ENCODE data around the gene SHCBP1. TPM values are rescaled to one million over a fixed set of nuclear protein-coding genes. Genes with fewer than 3 reads are reported as not detected.

SHCBP1 gene
- total and polyA plus RNA-seq, 9 donors: 0.24 to 3.6 (median 0.56) TPM

DNA sequence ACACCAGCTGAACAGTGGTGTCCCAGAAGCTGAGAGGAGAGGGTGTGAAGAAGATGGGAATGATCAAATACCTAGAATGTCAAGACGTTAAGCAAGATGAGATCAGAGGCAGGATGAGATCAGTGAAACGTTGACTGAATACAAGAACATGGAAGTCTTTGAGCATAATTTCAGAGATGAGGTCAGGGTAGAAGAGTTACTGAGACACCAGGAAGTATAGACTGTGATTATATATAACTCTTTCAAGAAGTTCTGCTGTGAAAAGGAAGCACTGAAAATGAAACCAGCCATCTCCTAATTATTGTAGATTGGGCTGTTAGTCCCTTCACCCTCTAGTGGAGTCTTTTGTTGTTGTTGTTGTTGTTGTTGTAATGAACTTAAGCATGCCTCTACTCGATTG, 9.1 kb downstream of the SHCBP1 start:
- WGBS, 3 donors: 74 to 79% (median 77%) methylated on average over 3 of the region's 3 CpGs
- intact Hi-C loops (cut with DNase I): no loop called here
- DNase-seq: no peak
- Histone ChIP-seq H3K4me3 (no peak overlapping the region), H3K36me3 (no peaks in the 10 kb centered on the region), H3K4me1 (ENCODE audit: insufficient read depth) (no peaks in the 10 kb centered on the region), H3K27me3 (no peaks in the 10 kb centered on the region), H3K9me3 (no peaks in the 10 kb centered on the region), H3K27ac (no peak overlapping the region)
- TF ChIP-seq EP300 (IDR thresholded peaks at IDR 0.05) (no peak), POLR2A (IDR thresholded peaks at IDR 0.05) (no peak)
- TF ChIP-seq, protein P1, sequence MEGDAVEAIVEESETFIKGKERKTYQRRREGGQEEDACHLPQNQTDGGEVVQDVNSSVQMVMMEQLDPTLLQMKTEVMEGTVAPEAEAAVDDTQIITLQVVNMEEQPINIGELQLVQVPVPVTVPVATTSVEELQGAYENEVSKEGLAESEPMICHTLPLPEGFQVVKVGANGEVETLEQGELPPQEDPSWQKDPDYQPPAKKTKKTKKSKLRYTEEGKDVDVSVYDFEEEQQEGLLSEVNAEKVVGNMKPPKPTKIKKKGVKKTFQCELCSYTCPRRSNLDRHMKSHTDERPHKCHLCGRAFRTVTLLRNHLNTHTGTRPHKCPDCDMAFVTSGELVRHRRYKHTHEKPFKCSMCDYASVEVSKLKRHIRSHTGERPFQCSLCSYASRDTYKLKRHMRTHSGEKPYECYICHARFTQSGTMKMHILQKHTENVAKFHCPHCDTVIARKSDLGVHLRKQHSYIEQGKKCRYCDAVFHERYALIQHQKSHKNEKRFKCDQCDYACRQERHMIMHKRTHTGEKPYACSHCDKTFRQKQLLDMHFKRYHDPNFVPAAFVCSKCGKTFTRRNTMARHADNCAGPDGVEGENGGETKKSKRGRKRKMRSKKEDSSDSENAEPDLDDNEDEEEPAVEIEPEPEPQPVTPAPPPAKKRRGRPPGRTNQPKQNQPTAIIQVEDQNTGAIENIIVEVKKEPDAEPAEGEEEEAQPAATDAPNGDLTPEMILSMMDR (IDR thresholded peaks at IDR 0.05): no peak

DNA sequence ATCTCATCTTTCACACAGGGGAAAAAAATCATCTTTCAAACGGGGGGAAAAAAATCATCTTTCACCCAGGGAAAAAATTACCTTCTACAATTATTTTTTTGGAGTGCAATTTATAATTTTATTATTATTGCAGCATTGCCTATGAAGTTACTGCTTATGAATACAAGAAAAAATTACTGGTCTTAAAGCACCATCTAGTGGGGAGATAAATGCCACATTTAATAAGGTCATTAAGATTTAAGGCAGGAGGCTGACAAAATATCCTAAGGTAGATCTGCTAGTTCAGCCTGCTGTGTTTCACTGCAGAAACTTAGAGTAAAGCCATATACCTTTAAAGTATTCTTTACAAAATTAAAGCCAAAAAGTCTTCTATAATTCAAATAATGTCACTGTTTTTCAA, 13.7 kb downstream of the SHCBP1 start:
- TF ChIP-seq POLR2A (IDR thresholded peaks at IDR 0.05): no peak
- TF ChIP-seq, protein P1 (IDR thresholded peaks at IDR 0.05): peak in 1 of 3 donors; percentile 17
- no peak for DNase-seq
- no peak overlapping the region for H3K27ac ChIP-seq
- H3K9me3 ChIP-seq: no peaks in the 10 kb centered on the region
- no peaks in the 10 kb centered on the region for H3K27me3 ChIP-seq
- no peaks in the 10 kb centered on the region for H3K4me1 ChIP-seq (ENCODE audit: insufficient read depth)
- no peak overlapping the region for H3K4me3 ChIP-seq
- intact Hi-C loops (cut with DNase I): no loop called here
- no peaks in the 10 kb centered on the region for H3K36me3 ChIP-seq
- 54 to 70% (median 57%) methylated on average over 1 of the region's 1 CpG for WGBS, 3 donors

DNA sequence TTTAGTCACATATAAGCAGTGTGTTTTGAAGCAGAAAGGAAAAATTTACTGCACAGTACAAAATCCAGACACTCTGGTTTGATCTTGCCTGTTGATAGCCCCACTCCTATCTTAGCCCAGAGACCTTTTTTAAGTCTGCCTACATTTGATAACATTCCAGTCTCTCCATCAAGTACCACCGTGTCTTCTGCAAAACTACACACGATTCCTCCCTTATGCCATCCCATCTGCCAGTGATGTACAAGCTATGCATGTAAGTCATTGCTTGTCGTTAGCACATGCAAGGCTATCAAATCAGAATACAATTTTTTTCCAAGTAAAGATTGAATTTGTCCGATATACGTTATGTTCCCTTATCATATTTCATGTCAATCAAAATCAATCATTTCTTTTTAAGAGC, 14.9 kb downstream of the SHCBP1 start:
- WGBS, 3 donors: 91 to 92% (median 91%) methylated on average over 5 of the region's 5 CpGs

DNA sequence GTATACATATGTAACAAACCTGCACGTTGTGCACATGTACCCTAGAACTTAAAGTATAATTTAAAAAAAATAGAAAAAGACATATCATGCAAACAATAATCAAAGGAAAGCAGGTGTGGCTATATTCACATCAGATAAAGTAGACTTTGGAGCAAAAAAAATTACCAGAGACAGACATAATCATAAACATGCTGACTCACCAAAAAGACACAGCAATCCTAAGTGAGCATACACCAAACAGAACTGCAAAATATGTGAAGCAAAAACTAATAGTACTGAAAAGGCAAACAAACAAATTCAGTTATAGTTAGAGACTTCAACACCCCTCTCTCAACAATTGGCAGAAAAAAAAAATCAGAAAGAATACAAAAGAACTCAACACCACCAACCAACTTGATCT, 29.9 kb downstream of the SHCBP1 start:
- Histone ChIP-seq H3K9me3 (no peaks in the 10 kb centered on the region), H3K4me1 (ENCODE audit: insufficient read depth) (no peaks in the 10 kb centered on the region), H3K27me3 (no peaks in the 10 kb centered on the region), H3K36me3 (no peaks in the 10 kb centered on the region), H3K4me3 (no peak overlapping the region), H3K27ac (no peak overlapping the region)
- intact Hi-C loops (cut with DNase I): no loop called here
- TF ChIP-seq EP300 (IDR thresholded peaks at IDR 0.05) (no peak), POLR2A (IDR thresholded peaks at IDR 0.05) (no peak)
- TF ChIP-seq, protein P1 (IDR thresholded peaks at IDR 0.05): no peak
- WGBS, 3 donors: 95 to 100% (median 97%) methylated on average over 1 of the region's 1 CpG
- no peak for DNase-seq

More for the DNA sequence above, 14.9 kb downstream of the SHCBP1 start:
- no peaks in the 10 kb centered on the region for H3K27me3 ChIP-seq
- H3K36me3 ChIP-seq: no peaks in the 10 kb centered on the region
- intact Hi-C loops (cut with DNase I): no loop called here
- no peak overlapping the region for H3K27ac ChIP-seq
- H3K9me3 ChIP-seq: no peaks in the 10 kb centered on the region
- DNase-seq: no peak
- TF ChIP-seq EP300 (IDR thresholded peaks at IDR 0.05) (no peak), POLR2A (IDR thresholded peaks at IDR 0.05) (no peak)
- TF ChIP-seq, protein P1 (IDR thresholded peaks at IDR 0.05): no peak
- H3K4me3 ChIP-seq: no peak overlapping the region
- no peaks in the 10 kb centered on the region for H3K4me1 ChIP-seq (ENCODE audit: insufficient read depth)

Data from ovary (tissue), 9 donors.